GM21529 (cell line): ENCODE results near the gene MUC5B.
"Not testable (repeated sequence)": the region's sequence is repeated elsewhere in the genome, so short reads cannot be mapped to it uniquely, and the experiment has no call there.

Experiments
- ATAC-seq: cut with Tn5 transposase; IDR thresholded peaks from one replicate; pipeline ENCODE4 v1.9.1; 2021; ENCODE audit not compliant: unreplicated experiment

MUC5B gene

GRCh38 chr11:1191786-1192470, 30.9 kb upstream of the MUC5B start:
- not testable (repeated sequence) for ATAC-seq

- no peak for ATAC-seq
These were observed 30.0 kb upstream of the MUC5B start for GRCh38 chr11:1192741-1193325.

GRCh38 chr11:1193326-1194230, 29.3 kb upstream of the MUC5B start:
- ATAC-seq, result no peak

GRCh38 chr11:1194231-1194976, 28.5 kb upstream of the MUC5B start:
- ATAC-seq, result no peak

GRCh38 chr11:1194977-1195681, 27.7 kb upstream of the MUC5B start:
- no peak for ATAC-seq

- ATAC-seq, result no peak
These were observed 27.0 kb upstream of the MUC5B start for GRCh38 chr11:1195682-1196515.

- ATAC-seq, result no peak
These were observed 26.1 kb upstream of the MUC5B start for GRCh38 chr11:1196516-1197391.

GRCh38 chr11:1197431-1197885, 25.4 kb upstream of the MUC5B start:
- ATAC-seq, result no peak

- ATAC-seq, result no peak
These were observed 24.8 kb upstream of the MUC5B start for GRCh38 chr11:1197886-1198560.

- no peak for ATAC-seq
These were observed 24.2 kb upstream of the MUC5B start for GRCh38 chr11:1198561-1199240.

- no peak for ATAC-seq
These were observed 23.6 kb upstream of the MUC5B start for GRCh38 chr11:1199241-1199750.

- no peak for ATAC-seq
These were observed 22.9 kb upstream of the MUC5B start for GRCh38 chr11:1199751-1200610.

GRCh38 chr11:1200611-1201191, 22.2 kb upstream of the MUC5B start:
- no peak for ATAC-seq

GRCh38 chr11:1201395-1202153, 21.3 kb upstream of the MUC5B start:
- ATAC-seq, result no peak

GRCh38 chr11:1202154-1202775, 20.6 kb upstream of the MUC5B start:
- no peak for ATAC-seq
